GM18951 (cell line): ENCODE measurements around the gene AGTR1.

Source experiments
- POLR2A ChIP-seq: IDR thresholded peaks from 4 replicates; pipeline ENCODE4 v1.6.1; 2011; ENCODE audit warnings: mild to moderate bottlenecking; ENCODE audit not compliant: insufficient read length, insufficient read depth; ENCODE audit errors: extremely low read depth
- in situ Hi-C: fragments of 300-500 bp; cut with MboI; formaldehyde crosslinking; loops from one replicate; pipeline ENCODE4 v1.12.0; 2022; ENCODE audit warnings: low sequenced_read_pairs, mixed read lengths, inconsistent platforms; ENCODE audit not compliant: unreplicated experiment

Gene AGTR1

DNA sequence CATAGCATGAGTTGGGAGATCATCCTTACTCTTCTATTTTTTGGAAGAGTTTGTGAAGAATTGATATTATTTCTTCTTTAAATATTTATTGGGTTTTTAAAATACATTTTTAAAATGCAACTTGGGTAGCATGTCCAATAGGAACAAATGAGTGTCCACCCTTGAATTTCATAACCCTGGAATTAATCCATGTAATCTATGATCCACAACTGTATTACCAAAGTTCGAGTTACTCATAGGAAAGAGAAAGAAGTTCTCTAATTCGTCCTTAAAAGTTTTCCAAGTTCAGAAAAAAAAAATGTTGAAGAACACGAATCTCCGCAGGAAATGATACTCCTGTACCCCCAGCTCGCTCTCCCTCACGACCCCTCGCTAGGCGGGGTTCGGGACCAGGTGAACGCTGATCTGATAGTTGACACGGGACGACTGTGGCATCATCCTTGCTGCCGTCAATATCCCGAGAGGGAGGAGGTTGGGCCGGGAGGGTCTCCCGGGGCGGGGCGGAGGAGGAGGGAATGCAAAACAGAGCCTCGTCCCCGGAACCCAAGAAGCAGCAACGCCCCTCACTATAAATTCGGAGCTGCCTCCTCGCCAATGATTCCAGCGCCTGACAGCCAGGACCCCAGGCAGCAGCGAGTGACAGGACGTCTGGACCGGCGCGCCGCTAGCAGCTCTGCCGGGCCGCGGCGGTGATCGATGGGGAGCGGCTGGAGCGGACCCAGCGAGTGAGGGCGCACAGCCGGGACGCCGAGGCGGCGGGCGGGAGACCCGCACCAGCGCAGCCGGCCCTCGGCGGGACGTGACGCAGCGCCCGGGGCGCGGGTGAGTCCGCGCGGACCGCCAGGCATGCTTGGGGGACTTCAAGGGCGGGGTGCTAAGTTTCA, at the start of gene AGTR1:
Gene AGTR1, plus strand, starts transcription at position 598 of the 884 bp plus-strand sequence. CDS start 43,133 bp downstream, outside the sequence.
- TF ChIP-seq POLR2A: no peak
- in situ Hi-C loops: no loop called here

DNA sequence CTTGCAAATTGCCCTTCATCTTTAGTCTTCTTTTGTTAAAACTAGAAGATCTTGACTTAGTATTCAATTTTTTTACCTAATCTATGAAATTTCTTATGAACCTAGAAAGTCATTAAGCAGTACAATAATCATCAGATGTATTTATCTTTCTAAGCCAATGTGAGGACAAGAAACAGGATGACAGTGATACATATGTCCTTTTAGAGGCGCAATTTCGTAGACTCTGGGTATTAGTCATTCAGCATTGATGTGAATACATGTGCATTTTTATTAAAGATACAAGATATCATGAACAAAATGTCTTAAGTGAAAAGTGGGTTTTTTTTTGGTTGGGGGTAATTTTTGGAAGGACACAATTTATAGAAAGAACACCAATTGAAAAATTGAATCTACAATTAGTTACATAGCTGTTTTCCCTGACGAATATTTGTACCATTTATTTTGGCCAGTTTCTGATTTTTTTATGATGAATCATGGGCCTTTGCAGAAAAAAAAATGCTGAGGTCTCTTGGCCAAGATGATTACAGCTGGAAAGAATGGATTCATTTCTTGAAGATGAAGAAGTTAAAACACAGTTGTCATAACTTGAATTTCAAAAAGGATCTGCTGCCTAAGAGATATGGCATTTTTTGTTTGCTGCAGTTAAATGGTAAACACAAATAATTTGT, 48.9 kb upstream of the AGTR1 start:
- TF ChIP-seq POLR2A: no peak
- in situ Hi-C loops: no loop called here

DNA sequence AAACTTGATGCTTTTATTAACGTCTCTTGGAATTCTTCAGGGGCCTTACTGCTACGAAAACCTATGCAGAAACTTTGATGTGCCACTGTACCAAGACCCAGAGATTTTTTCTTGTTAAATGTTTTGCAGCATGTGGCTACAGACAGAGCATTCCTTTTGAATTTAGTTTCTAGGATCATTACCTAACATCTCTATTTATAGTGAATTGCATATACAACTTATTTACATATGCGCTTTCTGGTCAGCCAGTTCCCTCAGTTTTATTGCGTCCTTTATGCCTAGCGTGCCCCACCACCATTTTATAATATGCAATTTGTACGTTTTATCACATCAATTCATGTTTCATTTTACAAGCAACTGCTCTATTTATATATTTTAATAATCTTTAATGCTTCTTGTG, 46.2 kb upstream of the AGTR1 start:
- TF ChIP-seq POLR2A: no peak
- in situ Hi-C loops: no loop called here

DNA sequence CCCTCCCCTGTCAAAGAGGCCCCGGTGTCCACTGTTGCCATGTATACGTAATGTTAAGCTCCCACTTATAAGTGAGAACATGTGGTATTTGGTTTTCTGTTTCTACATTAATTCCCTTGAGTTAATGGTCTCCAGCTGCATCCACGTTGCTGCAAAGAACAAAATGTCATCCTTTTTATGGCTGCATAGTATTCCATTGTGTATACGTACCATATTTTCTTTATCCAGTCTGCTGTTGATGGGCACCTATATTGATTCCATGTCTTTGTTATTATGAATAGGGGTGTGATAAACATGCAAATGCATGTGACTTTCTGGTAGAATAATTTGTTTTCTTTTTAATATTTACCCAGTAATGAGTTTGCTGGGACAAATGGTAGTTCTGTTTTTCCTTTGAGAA, 43.3 kb upstream of the AGTR1 start:
- in situ Hi-C loops: no loop called here
- TF ChIP-seq POLR2A: no peak

DNA sequence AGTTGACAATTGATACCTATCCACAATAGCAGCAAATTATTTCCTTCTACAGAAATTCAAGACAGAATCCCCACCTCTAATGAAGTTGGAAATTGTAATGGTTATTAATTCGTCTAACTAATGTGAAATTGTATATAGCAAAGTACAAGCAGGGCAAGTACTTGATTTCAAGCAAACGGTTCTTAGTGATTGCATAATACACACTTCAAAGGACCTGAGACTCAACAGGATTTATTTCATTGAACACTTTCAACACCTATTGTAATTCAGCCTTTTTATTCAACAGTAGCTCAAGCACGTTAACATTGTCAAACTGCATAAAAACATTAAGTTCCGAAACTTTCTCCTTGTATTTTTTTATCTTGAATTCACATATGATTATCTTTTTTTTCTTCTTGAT, 40.2 kb upstream of the AGTR1 start:
- in situ Hi-C loops: no loop called here
- TF ChIP-seq POLR2A: no peak

DNA sequence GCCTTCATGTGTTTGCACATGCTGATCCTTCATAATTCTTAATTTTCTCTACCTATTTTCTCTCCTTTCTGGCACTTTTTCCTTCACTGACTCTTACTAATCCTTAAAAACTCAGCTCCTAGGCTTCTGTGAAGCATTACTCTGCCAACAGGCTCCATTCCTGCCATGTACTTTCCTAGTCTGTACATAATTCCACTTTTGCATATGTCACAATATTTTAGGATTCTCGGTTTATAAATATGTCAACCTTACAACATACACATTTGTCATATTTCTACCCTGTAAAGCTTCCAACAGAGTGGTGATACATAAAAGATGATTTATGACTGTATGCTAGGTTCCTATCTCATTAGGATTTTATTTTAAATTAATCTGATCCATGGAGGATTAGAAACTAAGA, 38.2 kb upstream of the AGTR1 start:
- no peak for TF ChIP-seq POLR2A
- in situ Hi-C loops: no loop called here

DNA sequence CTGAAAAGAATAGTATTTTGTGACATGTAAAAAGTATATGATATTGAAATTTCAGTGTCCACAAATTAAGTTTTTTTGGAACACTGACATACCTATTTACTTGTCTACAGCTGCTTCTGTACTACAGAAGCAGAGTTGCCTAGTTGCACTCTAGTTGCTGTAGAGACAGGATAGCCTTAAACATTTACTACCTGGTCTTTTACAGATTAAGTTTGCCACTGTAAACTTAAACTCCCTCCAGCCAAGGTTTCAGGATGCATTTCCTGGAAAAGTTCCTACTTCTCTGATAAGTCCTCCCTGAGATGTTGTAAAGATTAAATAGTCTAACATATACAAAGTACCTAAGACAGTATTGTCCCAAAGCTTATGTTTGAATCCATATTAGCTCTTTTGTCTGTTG, 17.4 kb upstream of the AGTR1 start:
- in situ Hi-C loops: no loop called here

DNA sequence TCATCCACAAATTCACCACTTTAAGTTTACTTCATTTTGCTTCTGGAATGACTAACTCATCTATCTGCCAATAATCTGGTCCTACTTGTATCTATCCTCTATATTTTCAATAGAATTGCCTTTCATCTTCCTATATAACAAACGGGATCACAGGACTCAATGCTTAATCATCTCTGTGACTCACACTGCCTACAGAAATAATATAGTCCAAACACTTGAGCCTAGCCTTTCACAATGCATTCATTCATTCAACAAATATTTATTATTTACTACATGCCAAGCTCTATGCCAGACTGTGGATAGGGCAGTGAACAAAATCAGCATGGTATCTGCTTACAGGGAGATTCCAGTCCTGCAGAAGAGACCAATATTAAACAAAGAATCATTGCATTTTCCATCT, 16.6 kb upstream of the AGTR1 start:
- no peak for TF ChIP-seq POLR2A
- in situ Hi-C loops: no loop called here

More for the DNA sequence above, 17.4 kb upstream of the AGTR1 start:
- TF ChIP-seq POLR2A: no peak

DNA sequence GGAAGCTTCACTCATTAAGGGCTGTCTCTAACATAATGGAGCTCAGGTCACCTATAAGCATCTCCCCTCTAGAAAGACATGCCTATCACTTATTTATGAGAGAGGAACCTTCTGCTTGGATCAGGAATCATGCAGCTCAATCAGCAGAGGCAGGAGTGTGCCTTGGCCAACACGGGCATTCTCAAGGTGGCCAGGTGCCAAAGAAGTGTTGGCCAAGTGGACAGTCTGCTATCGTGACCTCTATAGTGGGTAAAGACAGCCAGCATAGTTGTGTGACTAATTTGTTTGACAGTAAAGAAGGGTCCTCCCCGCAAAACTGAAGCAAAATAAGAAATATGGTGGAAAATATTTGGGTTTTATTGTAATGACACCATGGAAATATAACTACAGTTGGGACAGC, 14.7 kb upstream of the AGTR1 start:
- in situ Hi-C loops: no loop called here

DNA sequence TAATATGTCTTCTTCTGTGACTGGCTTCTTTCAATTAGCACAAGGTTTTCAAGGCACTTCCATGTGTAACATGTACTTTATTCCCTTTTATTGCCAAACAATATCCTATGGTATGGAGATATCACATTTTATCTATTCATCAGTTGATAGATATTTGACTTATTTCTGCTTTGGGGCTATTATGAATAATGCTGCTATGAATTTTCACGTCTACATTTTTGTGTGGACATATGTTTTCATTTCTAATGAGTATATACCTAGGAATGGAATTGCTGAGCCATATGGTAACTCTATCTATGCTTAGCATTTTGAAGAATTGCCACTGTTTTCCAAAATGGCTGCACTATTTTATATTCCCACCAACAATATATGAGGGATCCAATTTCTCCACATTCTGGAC, 3.6 kb upstream of the AGTR1 start:
- in situ Hi-C loops: no loop called here

More for the DNA sequence above, 14.7 kb upstream of the AGTR1 start:
- no peak for TF ChIP-seq POLR2A

DNA sequence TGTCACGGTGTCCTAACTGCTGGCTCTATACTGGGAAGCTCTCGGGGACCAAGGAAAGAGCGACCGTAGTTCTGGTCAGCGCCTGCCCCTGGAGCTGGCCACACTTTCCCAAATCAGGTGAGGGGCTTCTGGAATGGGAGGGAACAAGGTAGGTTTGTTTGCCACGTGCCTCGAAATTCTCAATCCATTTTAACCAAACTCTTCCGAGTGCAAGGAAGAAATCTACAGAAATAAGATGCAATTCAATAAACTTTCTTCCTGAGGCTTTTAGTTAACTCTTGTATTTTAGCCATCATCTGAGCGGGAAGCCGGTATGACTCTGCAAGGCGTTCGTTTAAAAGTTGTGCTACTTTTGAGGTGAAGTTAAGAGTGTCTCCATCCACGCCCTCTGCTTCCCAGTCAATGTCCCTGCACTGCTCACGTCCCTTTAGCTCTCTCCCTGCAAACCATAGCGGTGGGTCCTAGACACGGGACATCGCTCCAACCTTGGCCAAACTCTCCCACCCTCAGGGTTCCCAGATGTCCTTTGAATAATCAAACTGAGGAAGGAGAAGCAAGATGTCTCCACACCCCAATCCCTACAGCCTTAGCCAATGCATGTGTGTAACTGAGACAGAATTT, 597 bp downstream of the AGTR1 start:
- no peak for TF ChIP-seq POLR2A
- in situ Hi-C loops: no loop called here

More for the DNA sequence above, 3.6 kb upstream of the AGTR1 start:
- TF ChIP-seq POLR2A: no peak

DNA sequence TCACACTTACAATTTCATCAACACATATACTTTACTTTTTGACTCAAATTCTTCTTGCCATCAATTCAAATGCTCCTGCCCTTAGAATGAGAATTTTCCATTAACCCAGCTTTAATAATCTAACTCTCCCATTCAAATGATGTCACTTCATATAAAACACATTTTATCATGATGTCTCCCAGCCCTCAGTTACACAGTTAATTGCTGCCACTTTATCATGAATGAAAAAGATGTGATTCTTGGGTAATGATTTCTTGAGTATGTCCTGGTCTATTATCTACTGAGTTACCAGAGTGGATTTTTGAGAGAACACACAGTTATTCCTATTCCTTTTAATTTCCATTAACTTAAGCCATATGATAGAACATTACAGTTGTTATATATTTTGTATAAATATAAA, 7.6 kb downstream of the AGTR1 start:
- in situ Hi-C loops: no loop called here
- TF ChIP-seq POLR2A: no peak

DNA sequence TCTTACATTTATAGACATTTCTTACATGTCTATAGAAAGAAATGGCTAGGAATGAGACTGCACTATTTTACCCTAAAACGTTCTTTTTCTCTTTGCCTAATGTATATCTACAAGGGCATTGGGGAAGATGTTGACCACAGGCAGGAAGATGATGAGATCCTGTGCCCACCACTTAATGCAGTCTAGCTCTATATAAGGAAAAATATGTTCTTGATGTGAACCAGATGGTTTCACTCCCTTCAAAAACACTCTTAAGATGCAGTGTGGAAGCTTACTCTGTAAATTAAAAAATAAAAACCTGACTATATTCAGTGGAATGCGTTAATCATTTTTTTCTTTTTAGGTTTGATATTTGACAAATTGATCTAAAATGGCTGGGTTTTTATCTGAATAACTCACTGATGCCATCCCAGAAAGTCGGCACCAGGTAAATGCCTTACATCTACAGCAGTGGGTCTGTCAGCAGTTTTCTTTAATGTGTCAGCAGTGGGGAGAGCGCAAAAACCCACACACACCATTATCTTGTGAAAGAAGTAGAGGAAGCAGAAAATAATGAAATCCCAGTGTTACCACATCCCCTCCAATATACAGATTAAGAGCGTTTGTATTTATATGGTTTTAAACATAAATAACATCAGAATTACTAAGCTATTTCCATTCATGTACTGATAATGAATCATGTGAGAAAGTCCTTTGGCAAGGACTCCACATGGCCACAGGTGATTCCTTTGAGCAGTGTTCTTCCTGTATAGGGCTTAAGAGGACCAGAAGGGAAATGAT, 10.1 kb downstream of the AGTR1 start:
- in situ Hi-C loops: no loop called here
- TF ChIP-seq POLR2A: no peak
